RCC 7860 (cell line): ENCODE measurements around the gene RFC2.

Source experiments
- DNase-seq: peaks from one replicate; pipeline ENCODE4 v3.0.0-alpha.2; 2015; ENCODE audit warnings: low spot score
- FAIRE-seq: peaks from 2 replicates; lab custom pipeline; 2012; peaks lifted over from hg19 to GRCh38; lab: Jason Lieb, UNC

The RFC2 gene

GRCh38 chr7:74194686-74195085 is 59.5 kb downstream of the RFC2 start:
- DNase-seq (no peak), FAIRE-seq (no peak)

GRCh38 chr7:74193913-74194312 is 60.3 kb downstream of the RFC2 start:
- FAIRE-seq (no peak), DNase-seq (no peak)

GRCh38 chr7:74193054-74193453 is 61.1 kb downstream of the RFC2 start:
- FAIRE-seq, result no peak
- DNase-seq, result no peak

- DNase-seq (no peak), FAIRE-seq (no peak)
Measured at GRCh38 chr7:74191231-74191630, 63.0 kb downstream of the RFC2 start.

- FAIRE-seq (no peak), DNase-seq (no peak)
Measured at GRCh38 chr7:74190259-74190658, 63.9 kb downstream of the RFC2 start.

GRCh38 chr7:74187915-74188675 is 66.1 kb downstream of the RFC2 start:
- DNase-seq (peak; percentile 78), FAIRE-seq (peak; percentile 71)

GRCh38 chr7:74185636-74186035 is 68.6 kb downstream of the RFC2 start:
- DNase-seq (no peak), FAIRE-seq (no peak)

- DNase-seq (no peak), FAIRE-seq (no peak)
Measured at GRCh38 chr7:74185016-74185415, 69.2 kb downstream of the RFC2 start.

- DNase-seq (peak; percentile 19), FAIRE-seq (no peak)
Measured at GRCh38 chr7:74183653-74184450, 70.3 kb downstream of the RFC2 start.

- FAIRE-seq (no peak), DNase-seq (no peak)
Measured at GRCh38 chr7:74183142-74183541, 71.1 kb downstream of the RFC2 start.

- DNase-seq (no peak), FAIRE-seq (no peak)
Measured at GRCh38 chr7:74182453-74183090, 71.6 kb downstream of the RFC2 start.

- FAIRE-seq, result no peak
Measured at GRCh38 chr7:74181821-74182220, 72.4 kb downstream of the RFC2 start.

More at GRCh38 chr7:74181821-74182220, 72.4 kb downstream of the RFC2 start:
- DNase-seq, result no peak
